Activated CD4-positive, alpha-beta T cell treated with anti-CD3 and anti-CD28 coated beads, Interleukin-2, amount 50 U/mL, for 4 hours (primary cell): ENCODE measurements around the gene BCR.

Experiments
- DNase-seq, 2 experiments: peaks; one replicate each; pipeline ENCODE4 v3.0.0-alpha.2; 2020

Gene BCR

DNA sequence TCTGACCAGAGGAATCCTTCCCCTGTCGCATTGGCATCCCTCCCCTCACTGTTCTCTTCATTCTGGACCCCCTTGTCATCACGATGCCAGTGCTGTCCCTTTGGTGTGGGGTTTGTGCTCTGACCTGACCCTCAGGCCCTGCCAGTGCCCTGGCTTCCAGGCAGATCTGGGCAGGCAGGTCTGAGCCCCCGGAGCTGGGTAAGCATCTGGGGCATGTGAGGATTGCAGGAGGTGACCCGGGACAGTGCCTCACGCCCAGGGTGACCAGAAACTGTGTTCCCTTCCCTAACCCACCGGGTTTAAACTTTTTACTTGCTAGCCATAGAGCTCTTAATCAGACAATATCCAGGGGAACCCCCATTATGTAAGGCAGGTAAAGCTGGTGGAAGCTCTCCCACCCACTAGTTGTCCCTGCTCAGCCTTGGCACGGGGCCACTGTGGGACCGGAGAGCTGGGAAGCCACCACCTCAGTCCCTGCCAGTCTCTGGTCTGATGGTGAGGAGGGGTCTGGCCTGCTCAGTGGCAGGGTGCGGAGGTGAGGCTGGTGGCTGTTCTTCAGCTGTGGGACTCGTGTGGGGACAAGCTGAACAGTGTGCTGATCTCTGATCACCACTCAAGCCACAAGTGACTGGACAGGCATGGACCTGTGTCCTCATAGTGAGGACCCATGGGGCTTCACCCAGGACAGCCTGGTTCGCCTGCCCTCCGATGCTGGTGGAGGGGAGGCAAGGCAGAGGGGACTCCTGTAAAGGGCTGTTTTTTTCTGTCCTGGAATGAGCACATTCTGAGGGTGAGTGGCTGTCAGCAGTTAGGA is 38.0 kb downstream of the BCR start:
- DNase-seq = no peak

DNA sequence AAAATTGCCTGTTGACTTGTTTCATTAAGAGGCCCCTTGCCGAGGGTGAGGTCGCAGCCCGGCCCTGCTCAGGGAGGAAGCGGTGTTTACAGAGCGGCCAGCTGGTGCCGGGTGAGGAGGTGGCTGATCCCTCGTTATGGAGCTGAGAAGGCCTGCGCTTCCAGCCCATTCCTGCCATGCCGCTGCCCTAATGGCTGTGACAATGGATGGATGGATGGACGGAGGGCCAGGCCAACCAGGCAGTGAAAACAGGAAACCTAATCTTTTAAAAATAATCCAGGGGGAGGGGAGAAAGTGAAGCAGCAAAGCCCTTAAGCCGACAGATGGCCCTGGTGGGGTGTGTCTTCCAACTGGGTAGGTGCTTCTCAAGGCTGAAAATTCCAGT is 38.5 kb downstream of the BCR start:
- DNase-seq = no peak

DNA sequence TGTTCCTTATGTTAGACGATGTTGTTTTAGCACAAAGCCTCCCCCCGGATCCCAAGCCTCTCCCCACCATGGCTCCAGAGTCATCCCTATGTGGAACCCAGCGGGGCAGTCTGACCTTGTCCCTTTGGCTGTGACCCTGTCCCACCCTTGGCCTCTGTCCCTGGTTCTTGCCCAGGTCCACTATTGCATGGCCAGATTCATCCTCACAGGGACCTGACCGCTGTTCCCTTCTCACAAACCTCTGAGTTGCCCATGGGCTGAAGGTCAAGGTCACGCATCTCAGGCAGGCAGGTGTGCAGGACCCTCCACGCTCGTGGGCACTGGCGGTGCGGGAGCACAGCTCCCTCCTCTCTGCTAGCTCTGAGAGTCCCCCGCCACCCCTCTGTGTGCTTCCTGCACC is 39.0 kb downstream of the BCR start:
- DNase-seq = no peak

DNA sequence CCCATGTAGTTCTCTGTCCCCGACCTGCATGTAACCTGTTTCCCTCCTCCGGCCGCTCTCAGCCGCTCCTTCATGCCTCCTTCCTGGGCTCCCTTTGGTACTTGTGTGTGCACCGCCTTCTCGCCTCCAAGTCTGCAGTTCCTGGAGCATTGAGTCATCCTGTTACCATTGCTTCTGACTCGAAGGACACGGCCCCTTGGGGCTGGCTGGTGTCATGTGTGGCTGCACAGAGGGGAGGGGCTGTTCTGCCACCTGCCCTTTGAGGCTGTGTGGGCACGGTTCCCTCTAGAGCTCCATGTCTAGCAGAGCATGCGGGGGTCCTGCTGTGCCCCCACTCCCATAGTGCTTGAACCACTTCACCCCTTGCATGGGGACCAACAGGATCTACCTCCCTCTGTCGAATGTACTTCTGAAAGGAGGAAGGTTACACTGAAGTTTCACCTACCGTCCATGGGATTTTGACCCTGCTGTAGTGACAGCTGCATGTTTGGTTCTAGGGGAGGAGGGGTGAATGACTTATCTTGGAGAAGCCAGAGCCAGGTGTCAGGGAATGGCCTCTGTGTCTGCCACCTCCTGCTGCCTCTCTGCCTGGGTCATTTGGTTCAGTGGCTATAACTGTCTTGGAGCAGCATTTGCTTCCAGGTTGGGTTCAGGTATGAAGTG is 39.6 kb downstream of the BCR start:
- DNase-seq = peak; percentile 47 to 51

DNA sequence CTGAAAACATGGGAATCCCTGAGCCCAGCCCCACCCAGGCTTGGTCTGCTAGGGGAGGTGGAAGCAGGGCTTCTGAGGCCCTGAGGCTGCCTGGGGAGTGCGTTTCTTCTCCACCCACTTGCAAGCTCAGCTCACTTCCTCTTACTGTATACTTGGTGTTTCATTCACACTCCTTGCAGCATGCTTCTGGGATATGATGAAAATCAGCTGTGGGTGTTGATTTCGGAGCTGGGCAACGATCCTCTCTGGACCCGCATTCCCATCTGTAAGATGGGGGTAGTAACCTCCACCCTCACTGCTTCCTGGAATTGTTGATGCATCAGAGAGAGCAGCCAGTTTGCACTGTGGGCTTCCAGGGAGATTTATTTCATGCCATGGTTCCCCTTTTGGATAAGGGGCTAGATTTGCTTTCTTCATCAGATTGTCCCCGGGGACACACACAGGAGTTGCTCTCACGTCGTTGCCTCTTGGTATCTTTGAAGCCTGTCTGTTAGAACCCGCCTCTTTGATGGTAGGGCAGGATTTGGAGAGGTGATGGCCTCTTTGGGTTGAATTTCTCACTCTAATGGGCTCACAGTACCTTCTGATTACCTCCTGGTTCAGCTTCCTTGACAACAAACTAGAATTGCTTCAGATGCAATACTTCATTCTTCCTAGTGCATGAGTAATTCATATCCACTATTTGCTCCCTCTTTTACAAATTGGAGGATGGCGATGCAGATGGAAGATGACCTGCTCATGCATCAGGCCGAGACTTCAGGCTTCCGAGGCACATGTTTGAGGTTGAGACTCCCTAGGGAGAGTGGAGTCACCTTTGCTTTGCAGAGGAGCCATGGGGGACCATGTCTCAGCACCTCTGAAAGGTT is 40.4 kb downstream of the BCR start:
- no peak for DNase-seq

DNA sequence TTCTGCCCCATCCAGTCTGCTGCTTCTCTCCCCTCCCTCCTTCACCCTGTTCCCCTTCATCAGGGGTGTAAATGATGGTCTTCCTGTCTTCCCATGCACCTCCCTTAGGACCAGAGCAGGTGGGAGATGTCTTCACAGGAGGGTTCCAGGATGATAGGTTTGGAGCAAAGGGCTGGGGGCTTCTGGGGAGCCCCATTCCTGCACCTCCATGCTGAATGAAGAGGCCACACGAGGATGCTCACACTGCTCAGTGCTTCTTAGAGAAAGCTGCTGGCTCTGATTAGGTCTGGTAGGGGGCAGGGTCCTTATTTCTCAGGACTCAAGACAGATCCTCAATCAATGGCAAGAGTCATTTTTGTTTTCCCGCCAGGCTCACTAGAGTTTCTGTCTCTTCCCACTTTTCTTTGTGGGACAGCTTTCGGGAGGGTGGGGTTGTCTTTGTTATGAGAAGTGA is 41.1 kb downstream of the BCR start:
- no peak for DNase-seq

DNA sequence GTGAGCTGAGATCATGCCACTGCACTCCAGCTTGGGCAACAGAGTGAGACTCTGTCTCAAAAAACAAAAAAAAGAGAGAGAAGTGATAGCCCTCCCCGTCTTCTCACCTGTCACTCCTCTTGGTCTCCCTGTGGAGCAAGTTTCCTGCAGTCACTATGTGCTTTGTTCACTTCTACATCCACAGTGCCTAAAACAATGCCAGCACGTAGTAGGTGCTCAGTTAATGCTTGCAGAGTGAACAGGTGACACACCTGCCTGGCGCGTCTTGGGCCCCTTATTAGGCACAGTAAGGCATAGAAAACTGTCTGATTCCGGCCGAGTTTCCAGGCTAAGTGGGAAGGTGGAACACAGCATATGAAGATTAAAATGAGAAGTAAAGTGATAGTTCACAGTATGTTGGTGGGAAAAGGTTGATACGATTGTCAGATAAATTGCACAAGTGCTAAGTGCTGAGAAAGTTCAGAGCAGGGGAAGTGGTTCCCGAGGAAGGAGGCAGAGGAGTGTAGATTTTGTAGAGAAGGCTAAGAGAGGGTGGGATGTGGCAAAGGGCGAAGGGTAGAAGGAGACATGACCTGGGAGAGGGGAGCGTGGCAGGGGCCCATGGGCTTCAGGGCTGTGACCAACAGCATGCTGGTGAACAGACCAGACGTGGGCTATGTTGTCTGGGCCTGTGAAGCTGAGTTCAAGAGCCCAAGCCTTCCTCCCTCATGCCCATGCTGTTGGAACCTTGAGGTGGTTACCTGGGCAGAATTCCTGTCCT is 41.9 kb downstream of the BCR start:
- no peak for DNase-seq

DNA sequence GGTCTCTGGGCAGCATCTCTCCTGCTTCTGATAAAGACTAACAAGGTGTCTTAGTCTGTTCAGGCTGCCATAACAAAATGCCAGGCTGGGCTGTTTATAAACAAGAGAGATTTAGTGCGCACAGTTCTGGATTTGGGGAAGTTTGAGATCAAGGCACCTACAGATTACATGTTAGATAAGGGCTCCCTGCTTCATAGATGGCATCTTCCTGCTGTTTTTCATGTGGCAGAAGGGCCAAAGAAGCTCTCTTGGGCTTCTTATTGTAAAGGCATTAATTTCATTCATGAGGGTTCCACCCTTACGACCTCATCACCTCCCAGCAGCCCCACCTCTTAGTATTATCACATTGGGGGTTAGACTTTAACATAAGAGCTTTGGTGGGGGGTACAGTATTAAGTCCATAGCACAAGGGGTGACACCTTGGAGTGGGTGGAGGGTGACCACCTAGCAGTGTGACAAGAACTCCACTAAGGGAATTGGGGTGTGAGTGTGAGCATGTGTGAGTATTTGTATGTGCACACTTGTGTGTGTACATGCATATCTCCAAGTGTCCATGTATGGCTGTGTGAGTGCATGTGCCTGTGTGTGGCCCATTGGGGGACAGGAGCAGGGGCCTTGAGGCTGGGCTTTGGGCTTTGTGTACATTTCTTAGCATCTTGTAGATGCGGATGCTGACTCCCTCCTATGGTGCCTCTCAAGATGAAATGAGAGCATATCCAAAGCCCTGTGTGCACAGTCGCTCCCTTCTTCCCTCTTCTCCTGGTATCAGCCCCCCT is 42.7 kb downstream of the BCR start:
- no peak for DNase-seq

DNA sequence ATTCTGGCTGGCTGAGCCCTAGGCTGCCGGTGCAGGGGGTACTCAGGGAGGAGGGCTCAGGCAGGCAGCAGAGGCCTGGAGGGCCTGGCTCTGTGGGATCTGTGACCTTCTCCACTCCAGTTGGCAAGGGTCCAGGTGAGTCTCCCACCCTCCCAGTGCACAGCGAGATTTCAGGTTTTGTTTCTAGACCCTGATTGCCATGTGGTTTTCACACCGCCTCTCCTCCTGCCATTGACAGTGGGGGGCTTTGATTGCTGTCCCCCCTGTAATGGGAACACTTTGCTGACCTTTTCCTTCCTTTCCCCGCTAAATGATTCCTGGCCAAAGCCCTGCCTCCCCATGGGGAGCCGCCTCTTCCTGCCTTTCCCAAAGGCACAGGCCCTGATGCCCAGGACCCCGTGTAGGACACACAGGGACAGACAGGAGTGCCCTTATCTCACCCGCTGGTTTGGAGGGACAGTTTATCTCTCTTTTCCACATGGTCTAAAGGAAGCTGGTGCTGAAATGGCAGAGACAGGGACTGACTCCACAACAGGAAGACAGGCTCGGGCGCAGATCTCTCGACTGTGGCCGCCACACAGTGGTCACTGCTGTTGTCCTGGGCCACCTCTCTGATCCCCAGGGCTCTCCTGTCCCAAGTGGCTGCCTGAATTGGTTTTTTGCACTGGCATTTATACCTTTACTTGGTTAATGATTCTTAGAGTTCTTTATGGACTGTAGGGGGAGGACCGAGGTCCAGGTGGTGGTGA is 43.4 kb downstream of the BCR start:
- DNase-seq = no peak

DNA sequence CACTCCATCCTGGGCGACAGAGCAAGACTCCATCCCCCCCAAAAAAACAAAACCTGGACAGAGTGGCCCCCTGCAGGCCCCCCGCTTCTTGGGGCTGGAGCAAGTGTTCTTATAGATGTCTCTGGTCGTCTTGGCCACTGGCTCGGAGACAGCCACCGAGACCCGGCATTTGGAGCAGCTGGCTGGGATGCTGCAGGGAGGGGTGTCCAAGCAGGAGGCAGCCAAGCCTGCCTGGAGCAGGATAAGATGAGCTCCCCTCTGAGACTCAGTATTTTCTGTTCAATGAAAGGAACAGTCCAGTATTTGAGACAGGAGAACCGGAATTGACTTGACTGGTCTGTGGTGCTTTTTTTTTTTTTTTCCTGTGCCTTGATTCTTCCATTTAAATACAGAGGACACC is 44.5 kb downstream of the BCR start:
- DNase-seq = no peak

DNA sequence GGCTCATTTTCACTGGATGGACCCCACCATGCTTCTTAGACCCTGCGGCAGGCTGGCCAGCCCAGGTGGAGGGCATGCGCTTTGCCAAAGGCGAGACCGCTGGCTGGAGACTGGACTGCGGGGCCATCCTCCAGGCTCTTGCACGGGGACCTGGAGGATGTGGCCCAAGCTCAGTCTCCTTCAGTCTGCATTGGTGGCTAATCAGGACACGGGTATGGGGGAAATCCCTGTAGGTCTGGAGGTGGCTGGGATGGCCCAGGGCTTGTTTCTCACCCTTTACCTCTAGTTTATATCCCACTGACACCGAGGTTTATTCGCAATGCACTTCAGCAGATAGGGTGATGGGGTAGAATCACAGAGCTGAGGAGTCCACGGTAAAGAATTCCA is 45.0 kb downstream of the BCR start:
- DNase-seq = no peak

DNA sequence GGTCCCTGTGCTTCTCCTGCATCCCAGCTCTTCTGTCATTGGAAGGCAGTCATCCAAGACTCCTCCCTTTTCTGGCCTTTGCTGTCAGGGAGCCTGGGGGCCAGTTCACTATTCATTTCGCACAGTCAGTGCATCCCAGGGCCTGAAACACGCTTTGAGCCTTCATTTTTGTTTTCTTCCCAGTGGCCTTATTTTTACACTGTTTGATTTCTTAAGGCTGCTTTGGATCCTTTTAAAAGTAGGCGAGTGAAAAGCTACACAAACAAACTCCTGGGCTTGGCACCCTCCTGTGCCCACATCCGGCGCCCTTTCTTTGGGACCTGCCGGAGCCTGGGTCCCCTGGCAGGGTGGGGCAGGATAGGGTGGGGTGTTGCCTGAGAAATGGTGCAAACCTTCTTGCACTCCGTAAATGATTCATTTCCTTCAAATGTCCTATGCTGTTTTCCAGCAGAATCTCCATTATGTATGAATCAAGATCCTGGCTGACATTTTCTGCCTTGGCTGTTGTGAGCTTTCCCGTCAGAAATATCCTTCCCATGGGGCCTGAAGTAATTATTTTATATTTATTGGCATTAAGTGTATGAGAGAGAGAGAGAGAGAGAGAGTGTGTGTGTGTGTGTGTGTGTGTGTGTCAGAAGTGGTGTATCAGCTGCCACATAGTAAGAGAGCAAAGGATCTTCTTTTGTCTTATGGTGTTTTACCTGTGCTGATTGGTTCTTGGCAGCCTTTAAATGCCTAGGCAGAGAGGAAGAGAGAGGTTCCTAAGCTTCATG is 45.6 kb downstream of the BCR start:
- DNase-seq = no peak

DNA sequence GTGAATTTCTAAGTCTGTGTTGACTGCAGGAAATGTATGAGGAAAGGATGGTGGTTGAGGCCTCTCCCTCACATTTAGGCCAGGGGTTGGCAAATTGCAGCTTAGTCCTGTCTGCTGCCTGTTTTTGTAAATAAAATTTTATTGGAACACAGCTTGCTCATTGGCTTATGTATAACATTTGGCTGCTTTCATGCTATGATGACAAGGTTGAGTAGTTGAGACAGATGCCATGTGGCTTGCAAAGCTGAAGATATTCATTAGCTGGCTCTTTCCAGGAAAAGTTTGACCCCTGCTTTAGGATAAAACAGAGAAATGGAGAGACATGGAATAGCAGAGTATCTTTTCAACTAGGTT is 46.2 kb downstream of the BCR start:
- no peak for DNase-seq

DNA sequence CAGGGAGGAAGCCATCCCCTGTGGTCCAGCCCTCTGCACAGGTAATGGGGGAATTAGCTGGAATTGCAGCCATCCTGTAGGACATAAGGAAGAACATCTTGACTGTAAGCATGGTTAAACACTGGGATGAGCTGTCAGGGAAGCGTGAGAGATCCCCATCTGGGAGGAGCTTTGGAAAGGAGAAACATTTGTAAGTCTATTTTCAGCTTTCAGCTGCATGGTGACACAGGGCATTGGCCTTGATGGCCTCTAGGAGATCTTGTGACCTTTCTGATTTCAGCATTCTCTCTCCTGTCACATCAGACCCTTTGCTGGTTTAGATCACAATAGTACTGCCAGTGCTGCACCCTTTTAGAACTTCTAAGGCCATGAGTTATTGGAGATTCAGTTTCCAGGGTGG is 47.1 kb downstream of the BCR start:
- DNase-seq = no peak

DNA sequence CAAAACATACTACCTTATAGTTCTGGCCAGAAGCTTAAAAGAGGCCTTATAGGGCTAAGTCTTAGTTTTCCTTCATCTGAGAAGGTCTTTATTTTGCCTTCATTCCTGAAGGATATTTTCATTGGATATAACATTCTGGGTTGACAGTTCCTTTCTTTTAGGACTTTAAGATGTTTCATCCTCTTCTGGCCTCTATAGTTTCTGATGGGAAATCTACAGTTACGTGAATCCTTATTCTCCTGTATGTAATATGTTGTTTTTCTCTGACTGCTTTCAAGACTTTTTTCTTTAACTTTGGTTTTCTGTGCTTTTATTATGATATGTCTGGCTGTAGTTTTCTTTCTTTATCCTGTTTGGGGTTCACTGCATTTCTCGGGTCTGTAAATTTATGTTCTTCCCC is 48.2 kb downstream of the BCR start:
- DNase-seq = no peak

DNA sequence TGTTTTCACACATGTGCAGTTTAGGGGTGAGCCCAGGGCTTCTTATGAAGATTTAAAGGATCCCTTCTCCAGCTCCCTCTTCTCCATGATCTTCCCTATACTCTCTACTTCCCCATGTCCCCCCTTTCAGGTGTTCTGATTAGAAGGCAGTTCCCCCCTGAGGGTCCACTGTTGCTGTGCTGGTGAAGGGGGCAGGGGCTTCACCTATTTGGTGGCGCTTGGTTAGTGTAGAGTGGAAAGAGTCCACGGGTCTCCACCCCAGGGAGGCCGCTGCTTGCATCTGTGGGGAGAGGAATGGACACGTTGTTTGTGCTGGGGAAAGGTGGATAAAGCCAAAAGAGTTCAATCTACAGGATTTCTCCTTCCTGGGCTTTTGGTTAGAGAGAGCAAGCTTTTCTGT is 49.3 kb downstream of the BCR start:
- DNase-seq = no peak

DNA sequence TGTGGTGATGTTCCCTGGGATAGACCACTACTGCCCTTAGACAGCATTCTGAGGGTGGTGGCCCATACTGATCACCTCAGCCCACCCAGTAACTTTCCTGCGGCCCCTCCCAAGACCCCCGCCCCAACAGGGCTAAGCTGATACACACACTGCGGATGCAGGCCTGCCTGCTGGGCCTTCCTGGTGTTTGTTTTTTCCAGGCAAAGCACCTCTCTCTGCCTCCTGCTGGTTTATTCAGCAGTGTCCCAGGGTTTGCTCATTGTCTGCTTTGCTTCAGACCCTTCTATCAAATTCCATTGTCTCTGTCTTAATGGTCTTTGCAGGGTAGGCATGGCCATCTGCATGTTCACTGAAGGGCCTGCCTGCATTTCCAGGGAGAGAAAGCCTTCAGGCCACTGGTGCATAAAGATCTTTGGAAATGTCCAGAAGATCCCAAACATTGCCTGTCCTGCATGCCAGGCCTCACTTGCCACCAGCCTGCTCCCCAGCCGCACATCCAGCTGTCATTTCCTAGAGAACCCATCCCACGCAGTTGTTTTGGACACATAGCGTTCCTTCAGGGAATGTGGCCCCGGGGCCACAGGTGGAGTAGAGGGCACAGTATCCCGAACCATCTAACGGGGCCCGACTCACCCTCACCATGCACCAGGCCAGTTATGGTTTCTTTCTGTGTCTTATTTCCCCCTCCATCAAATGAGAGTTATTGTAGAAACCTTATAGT is 50.2 kb downstream of the BCR start:
- DNase-seq = no peak

DNA sequence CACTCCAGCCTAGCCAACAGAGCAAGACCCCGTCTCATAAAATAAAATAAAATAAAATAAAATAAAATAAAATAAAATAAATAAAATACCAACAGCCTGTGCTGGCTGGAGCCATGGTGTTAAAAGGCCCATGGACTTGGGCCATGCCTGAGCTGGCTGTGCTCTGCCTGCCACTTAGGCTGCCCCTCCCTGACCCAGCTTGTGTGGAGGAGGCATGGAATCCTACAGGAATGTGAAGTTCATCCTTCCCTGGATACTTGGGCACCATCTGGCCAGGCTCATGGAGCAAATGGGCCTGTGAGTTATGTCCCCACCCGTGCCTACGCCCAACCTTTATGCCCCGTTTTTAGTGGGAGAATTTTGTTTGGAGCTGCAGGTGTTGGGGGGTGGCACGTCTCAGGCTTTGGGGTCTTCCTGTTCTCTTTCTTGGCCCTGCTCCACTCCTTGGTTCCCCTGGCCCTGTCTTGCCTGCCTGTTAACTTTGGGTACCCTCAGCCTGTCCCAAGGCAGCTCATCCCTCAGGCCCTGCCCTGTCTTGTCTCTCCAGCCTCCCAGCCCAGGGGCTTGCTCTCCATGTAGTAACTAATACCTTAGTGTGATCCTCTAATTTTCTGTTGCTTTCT is 51.3 kb downstream of the BCR start:
- no peak for DNase-seq

DNA sequence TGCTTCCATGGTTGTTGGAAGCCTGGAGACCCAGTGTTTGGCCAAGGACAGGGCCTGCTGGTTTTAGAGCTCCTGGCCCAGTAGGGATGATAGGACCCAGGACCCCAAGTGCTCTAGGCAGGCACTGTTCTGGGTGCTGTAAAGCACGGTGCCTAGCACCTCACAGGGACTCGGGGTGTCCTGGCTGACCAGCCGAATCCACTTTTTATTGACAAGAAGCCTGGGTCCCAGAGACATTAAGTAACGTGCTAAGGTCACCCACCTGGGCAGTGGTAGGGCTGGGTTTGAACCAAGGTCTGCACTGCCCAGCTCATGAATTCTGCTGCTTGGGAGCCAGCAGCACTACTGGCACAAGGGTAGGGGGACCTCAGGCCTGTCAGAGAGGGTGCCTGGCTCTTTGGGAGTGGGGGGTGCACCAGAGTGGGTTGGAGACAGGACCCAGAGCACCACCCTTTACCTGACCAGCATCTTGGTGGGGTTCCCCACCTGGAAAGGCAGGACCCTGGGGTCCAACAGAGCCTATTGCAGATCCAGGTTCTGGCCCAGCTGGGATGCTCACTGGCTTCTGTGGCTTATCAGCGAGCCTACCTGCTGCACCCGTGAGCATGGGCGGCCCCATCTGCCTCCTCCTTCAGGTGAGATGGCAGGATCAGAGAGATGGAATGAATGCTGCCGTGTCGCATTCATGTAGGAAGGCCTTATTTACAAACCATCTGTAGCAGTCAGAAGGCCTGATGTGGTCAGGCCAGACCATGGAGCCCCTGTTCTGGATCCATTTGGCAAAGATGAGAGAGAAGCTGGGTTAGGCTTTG is 52.0 kb downstream of the BCR start:
- DNase-seq = no peak
